SU-DHL-6 (cell line): ENCODE results near the gene SETD2.

Experiments
- EZH2phosphoT487 ChIP-seq: fragments of 200-600 bp; sonication (generic), shearing (Covaris generic); conservative IDR thresholded peaks from 2 replicates; pipeline ENCODE4 v1.6.1; 2018; ENCODE audit warnings: mild to moderate bottlenecking, antibody characterized with exemption, low read length, moderate library complexity, mixed read lengths
- TF ChIP-seq, protein P1 (sequence below): fragments of 200-600 bp; sonication (generic); IDR thresholded peaks from one replicate; pipeline ENCODE4 v1.5.1; 2017; ENCODE audit warnings: antibody characterized with exemption, mild to moderate bottlenecking, low read length, moderate library complexity; ENCODE audit not compliant: insufficient read depth, poor library complexity, severe bottlenecking

DNA sequence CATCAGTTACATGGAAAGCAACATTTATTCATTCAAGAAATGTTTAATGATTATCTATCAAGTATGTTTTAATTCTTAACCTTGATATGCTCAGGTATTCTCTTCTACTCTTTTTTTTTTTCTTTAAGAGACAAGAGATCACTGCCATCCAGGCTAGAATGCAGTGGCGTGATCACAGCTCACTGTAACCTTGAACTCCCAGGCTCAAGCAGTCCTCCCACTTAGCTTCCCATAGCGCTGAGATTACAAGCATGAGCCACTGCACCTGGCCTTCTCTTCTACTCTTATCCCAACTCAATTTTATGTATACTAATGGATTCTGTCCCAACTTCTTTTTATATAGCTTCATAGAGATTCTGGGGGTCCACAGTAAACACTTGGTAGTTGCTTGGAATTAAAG, 50.9 kb downstream of the SETD2 start:
- TF ChIP-seq, protein P1, sequence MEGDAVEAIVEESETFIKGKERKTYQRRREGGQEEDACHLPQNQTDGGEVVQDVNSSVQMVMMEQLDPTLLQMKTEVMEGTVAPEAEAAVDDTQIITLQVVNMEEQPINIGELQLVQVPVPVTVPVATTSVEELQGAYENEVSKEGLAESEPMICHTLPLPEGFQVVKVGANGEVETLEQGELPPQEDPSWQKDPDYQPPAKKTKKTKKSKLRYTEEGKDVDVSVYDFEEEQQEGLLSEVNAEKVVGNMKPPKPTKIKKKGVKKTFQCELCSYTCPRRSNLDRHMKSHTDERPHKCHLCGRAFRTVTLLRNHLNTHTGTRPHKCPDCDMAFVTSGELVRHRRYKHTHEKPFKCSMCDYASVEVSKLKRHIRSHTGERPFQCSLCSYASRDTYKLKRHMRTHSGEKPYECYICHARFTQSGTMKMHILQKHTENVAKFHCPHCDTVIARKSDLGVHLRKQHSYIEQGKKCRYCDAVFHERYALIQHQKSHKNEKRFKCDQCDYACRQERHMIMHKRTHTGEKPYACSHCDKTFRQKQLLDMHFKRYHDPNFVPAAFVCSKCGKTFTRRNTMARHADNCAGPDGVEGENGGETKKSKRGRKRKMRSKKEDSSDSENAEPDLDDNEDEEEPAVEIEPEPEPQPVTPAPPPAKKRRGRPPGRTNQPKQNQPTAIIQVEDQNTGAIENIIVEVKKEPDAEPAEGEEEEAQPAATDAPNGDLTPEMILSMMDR, result no peak
- no peak for TF ChIP-seq EZH2phosphoT487
